HG03558 (cell line): ENCODE measurements around the gene CTSO.
"Not testable (repeated sequence)": the region's sequence is repeated elsewhere in the genome, so short reads cannot be mapped to it uniquely, and the experiment has no call there.

Experiments
- ATAC-seq: cut with Tn5 transposase; IDR thresholded peaks from one replicate; pipeline ENCODE4 v1.9.1; 2021; ENCODE audit warnings: moderate number of reproducible peaks; ENCODE audit not compliant: unreplicated experiment; ENCODE audit errors: extremely low read depth

CTSO gene

DNA sequence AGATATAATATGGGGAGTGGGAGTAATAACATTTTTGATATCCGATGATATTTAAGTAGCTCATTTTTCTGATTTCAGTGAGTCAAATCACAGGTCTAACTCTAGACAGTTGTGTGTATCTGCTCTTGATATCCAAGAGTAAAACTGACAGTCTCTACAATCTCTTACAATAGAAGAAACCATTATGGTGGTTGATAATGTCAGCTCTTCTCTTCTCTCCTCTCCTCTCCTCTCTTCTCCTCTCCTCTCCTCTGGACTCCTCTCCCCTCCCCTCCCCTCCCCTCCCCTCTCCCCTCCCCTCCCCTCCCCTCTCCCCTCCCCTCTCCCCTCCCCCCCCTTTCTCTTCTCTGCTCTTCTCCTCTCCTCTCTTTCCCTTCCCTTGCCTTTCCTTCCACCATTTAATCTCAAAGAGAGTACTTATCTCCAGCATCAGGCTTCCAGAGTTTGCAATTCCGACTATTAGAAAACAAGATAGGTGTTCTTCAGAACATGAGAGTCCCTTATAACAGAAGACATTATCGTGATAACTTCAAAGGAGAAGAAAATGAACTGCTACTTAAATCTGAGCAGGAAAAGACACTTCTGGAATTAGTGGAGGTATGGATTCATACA lies 43.9 kb downstream of the CTSO start:
- no peak for ATAC-seq

DNA sequence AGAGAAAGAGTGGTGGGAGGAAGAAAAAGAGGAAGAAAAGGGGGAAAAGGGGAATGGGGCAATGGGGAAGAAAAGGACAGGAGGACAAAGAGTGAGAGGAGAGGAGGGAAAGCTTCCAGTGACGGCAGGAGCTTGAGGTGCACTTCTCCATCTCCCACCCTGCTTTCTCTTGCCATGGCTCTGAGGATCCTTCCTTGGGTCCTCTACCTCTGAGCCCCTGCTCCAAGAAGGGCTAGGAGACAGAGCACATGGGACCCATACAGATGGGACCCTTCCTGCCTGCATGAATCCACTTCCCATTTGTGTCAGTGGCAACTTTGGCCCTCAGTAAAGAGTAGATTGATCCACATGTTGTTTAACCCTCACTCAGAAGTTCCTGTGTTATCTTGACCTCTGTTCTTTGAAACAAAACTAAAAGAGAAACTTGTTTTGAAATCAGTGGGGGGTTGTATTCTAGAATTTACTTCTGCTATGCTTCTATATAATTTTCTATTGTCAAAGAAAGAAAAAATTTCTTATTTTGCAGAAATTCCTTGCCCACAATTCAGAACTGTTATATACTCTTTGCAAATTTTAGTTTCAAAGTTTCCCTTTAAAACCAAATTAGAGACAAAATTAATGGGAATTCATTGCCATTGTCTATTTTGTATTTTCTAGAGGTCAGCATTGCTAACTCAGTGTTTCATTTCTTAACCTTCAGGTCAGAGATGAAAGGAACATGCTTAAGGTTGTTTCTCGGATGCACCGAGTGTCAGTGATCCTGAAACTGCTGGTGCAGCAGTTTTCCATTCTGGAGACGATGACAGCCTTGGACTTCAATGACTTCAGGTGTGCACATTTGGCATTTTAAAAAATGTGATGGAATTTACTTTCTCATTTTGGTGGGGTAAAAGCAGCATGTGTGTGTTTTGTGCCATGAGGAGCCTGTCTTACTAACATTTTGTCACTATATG lies 45.2 kb downstream of the CTSO start:
- ATAC-seq, result no peak

DNA sequence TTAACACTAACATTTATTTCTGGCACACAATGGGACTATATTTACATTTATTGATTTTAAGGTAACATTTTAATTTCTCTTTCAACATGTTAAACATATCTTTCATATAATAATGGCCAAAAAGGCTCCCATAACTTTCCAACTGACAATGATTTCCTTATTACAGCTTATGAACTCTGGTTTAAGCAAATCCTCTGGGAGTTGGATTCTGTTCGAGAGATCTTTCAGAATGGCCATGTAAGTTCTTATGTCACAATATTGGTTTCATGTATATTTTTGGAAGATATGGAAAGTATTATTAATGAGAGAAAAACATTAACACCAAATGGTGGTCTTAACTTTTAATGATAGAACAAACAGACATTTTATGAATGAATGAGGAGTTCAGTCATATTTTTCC lies 46.1 kb downstream of the CTSO start:
- ATAC-seq, result no peak

DNA sequence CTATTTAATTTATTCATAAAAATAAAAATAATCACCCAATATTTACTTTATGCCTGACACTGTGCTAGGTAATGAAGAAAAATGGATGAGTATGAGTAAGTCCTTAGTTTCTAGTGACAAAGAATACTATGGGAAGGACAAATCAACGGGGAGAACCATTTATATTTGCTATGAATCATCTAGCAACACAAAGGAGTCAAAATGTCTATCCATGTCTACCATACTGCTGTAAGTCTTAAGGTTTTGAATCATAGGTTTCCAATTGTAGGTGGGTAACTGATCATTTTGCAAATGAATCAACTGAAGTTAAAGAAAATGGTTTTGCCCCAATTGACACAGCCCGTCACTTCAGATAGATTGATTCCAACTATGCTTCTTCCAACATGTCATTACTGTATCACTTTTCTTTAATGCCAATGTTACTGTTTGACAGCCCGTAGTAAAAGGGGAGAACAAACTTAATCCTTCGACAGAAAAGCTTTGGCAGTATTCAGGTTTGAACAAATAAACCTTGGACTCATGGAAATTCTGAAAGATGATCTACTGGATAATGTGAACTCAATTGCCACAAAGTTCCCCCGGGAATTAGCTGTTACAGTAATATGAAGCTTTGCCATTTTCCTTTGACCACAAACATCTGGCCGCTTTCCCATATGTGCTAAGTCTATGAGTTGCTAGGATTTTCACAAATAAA lies 47.0 kb downstream of the CTSO start:
- no peak for ATAC-seq

- no peak for ATAC-seq
These were observed 49.3 kb downstream of the CTSO start for GRCh38 chr4:155904331-155904730.

DNA sequence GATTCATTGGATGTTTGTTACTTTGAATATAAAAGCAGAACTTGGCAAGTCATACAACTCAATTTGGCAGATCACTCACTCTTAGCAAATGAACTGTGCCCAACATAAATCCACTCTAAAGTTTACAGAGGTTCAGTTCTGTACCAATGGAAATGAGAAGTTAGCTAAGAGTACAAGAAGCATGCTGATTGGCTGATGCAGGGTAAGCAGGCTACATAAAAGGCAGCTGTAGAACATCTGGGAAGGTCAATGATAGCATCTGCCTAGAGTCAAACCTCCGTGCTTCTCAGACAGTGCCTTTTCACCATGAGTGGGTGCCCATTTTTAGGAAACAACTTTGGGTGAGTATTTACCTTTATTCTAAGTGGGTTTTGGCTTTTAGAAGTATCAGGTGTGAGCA lies 50.2 kb downstream of the CTSO start, which contains the start of gene TDO2:
TSS of gene TDO2 (plus strand) at position 244 of the 400 bp plus-strand sequence. CDS start at position 307, 63 bp downstream.
- ATAC-seq, result no peak

GRCh38 chr4:155901013-155901412 lies 52.7 kb downstream of the CTSO start:
- ATAC-seq, result no peak

GRCh38 chr4:155900381-155900780 lies 53.3 kb downstream of the CTSO start:
- no peak for ATAC-seq

GRCh38 chr4:155899891-155900290 lies 53.8 kb downstream of the CTSO start:
- no peak for ATAC-seq

GRCh38 chr4:155898371-155898770 lies 55.3 kb downstream of the CTSO start:
- not testable (repeated sequence) for ATAC-seq

DNA sequence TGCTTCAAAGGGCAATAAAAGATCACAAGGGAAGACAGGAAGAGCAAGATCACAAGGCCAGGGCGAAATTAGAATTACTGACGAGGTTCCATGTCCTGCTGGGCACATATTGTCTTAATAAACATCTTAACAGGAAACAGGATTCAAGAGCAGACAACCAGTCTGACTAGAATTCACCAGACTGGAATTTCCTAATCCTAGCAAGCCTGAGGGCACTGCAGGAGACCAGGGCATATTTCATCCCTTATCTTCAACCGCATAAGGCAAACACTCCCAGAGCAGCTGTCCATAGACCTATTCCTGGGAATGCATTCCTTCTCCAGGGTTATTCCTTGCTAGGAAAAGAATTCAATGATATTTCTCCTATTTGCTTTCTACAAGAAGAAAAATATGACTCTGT lies 62.6 kb downstream of the CTSO start:
- no peak for ATAC-seq

- no peak for ATAC-seq
These were observed 63.7 kb downstream of the CTSO start for GRCh38 chr4:155889946-155890345.

DNA sequence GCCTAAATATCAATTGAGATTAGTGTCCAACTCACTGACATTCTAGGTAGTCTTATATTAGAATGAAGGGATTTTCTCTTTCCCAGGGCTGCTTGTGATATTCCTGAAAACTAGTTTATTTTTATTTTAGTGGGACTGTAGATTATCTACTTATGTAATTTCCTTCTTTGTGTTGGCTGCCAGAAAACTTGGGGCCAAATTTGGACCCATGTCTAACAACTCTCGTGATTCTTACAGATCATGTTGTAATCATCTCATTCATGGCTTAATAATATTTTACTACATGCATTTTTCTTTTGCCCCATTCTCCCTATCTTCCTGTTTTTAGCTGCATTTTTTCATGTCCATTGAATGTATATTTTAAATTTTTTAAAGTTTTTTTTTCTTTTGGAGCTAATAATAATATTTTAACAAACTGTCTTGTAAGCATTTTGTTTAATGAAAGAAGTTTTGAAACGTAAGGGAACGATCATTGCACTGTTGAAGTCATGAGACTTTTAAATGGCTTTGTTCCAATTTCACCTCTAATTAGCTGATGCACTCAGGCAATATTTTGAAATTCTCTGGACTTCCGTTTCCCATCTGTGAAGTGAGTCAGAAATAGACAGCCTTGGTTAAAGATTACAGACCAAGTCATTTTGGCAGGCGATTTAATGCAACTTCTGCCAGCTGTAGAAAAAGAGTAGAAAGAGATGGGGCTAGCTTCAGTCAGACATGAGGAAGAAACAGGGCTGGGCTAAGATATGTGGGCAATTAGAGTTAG lies 64.5 kb downstream of the CTSO start:
- ATAC-seq, result peak; percentile 94

DNA sequence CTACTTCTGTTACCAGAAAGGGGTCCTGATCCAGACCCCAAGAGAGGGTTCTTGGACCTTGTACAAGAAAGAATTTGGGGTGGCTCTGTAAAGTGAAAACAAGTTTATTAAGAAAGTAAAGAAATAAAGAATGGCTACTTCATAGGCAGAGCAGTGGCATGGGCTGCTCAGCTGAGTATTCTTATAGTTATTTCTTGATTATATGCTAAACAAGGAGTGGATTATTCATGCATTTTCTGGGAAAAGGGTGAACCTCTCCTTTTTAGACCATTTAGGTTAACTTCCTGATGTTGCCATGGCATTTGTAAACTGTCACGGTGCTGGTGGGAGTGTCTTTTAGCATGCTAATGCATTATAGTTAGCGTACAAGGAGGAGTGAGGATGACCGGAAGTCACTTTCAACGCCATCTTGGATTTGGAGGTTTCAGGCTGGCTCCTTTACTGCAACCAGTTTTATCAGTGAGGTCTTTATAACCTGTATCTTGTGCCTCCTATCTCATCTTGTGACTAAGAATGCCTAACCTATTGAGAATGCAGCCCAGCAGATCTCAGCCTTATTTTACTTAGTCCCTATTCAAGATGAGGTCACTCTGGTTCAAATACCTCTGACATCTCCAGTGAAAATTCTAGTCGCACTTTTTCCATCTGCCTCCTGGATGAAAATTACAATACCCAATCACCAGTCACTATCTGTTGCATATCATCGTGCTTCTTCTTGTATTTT lies 65.7 kb downstream of the CTSO start:
- ATAC-seq, result no peak

GRCh38 chr4:155887045-155887444 lies 66.6 kb downstream of the CTSO start:
- ATAC-seq, result no peak

DNA sequence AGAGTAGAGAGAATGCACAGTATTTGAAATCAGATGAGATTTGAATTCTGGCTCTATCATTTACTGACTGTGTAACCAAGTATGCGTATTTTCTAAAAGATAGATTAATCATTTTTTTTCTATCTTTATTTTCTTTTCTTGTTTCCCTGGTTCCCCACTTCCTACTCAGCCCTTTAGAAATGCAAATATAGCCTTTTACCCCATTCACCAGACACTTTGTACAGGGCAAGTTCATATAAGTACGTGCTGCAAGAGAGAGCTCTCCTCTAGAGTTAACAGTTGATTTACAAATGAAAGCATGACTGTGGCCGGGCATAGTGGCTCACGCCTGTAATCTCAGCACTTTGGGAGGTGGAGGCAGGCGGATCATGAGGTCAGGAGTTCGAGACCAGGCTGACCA lies 68.0 kb downstream of the CTSO start:
- no peak for ATAC-seq

GRCh38 chr4:155883895-155884294 lies 69.8 kb downstream of the CTSO start:
- ATAC-seq, result no peak

DNA sequence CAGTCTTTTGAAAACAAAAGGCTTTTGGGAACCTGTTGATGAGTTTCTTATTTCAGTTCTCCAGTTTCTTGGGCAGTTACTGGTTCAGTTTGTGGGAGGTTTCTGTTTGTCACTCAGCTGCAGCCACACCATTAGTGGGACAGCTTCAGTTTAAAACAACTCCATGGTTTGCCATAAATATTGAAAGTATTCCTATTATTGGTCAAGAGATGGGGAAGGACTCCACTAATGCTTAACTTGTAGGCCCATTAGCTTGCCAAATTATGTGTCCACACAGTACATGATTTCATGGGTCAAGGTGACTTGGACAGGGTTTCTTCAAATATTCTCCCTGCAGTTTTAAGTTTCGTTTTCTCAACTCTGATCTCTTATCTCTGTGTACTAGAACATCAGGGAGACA lies 72.1 kb downstream of the CTSO start:
- no peak for ATAC-seq

GRCh38 chr4:155879767-155880166 lies 73.9 kb downstream of the CTSO start:
- ATAC-seq, result no peak

DNA sequence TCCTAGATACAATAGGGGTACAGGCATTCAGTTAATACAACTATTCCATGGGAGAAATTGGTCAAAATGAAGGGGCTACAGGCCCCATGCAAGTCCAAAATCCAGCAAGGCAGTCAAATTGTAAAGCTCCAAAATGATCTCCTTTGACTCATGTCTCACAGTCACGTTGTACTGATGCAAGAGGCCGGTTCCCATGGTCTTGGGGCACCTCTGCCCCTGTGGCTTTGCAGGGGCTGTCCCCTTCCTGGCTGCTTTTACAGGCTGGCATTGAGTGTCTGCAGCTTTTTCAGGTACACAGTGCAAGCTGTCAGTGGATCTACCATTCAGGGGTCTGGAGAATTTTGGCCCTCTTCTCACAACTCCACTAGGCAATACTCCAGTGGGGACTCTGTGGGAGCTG lies 75.1 kb downstream of the CTSO start:
- ATAC-seq, result no peak
